GM10248 (cell line): Measurements from ENCODE around the gene PEX26.
"Not testable (repeated sequence)": the region's sequence is repeated elsewhere in the genome, so short reads cannot be mapped to it uniquely, and the experiment has no call there.

Source experiments
- CTCF ChIA-PET: fragments of 300-600 bp; sonication (Branson Sonifier 250); formaldehyde crosslinking; extraction: SDS; loops from one replicate; lab custom pipeline; 2021; ENCODE audit warnings: antibody characterized with exemption; lab: Yijun Ruan, JAX
- POLR2A ChIA-PET: fragments of 350-650 bp; sonication (Branson Sonifier 250); formaldehyde crosslinking; extraction: SDS; loops from one replicate; lab custom pipeline; 2020; ENCODE audit warnings: antibody characterized with exemption; lab: Yijun Ruan, JAX
- DNase-seq: peaks from one replicate; pipeline ENCODE4 v3.0.0; 2012; ENCODE audit errors: extremely low spot score
- CTCF ChIP-seq: IDR thresholded peaks from 2 replicates; pipeline ENCODE4 v1.5.1; 2012; ENCODE audit warnings: mild to moderate bottlenecking, low read depth; ENCODE audit errors: extremely low read depth, missing control alignments, control extremely low read depth

PEX26 gene

DNA sequence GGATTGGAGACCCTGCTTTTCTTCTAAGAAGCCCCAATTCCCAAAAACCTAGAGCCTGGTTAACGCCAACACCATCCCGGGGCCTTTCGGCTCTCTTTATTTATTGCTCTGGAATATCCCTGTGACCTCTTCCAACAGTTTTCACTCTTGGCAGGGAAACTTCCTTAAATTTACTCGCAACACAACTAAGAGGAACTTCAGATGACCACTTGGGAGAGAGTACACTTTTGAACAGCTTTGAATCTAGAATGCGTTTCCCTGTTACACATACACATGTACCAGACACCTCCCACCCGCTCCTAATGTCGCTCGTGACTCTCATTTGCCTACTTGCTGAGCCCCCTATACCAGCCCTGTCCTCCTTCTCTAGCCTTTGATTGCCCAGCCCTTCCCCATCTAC is 52.2 kb downstream of the PEX26 start:
- no peak for TF ChIP-seq CTCF
- ChIA-PET POLR2A (no interaction called here), CTCF (interaction anchor here (1.0 kb wide), 1 partner anchor 54 kb away, joined by 3 read pairs; no protein-coding TSS in a partner anchor)
- no peak for DNase-seq

DNA sequence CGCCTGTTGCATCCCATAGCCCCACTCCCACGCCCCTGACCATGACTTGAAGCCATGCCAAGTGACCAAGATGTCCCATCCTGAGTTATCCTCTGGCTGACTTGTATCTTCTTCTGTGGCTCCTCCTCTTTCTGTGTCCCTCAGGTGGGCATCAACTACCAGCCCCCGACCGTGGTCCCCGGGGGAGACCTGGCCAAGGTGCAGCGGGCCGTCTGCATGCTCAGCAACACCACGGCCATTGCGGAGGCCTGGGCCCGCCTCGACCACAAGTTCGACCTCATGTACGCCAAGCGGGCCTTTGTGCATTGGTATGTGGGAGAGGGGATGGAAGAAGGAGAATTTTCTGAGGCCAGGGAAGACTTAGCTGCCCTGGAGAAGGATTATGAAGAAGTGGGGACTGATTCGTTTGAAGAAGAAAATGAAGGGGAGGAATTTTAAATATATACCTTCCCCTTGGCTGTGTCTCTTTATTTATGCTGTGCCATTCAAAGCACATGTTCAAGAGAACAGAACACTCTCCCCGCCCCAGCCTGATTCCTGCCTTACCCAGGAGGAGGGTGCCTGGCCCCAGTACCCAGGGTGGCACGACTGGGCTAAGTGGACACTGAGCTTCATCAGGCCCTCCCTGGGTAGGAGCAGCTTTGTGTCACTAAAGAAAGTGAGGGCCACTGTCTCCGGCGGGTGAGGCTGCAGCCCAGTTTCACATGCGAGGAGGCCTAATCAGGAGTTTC is 53.1 kb downstream of the PEX26 start:
- no peak for TF ChIP-seq CTCF
- POLR2A ChIA-PET, result no interaction called here
- no peak for DNase-seq
- CTCF ChIA-PET, result interaction anchor here (0.8 to 1.0 kb wide), 2 partner anchors 19 to 54 kb away, joined by 3 read pairs; no protein-coding TSS in a partner anchor

DNA sequence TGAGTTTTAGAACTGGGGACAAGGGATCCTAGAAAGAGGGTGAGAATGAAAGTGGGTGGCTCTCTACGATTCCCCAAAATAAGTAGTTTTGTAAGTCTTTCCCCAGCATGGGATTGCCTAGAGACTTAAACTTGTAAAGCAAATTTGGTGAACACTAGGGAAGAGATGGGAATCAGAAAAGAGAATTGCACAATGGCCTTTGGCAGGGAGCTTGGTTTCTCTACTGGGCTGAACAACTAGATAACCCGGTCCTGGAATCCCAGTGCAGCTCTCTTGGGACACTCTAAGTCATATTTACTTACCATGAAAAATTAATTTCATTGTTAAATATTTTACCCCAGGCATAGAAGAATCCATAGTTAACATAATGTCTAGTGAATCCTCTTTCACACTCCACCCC is 55.7 kb downstream of the PEX26 start:
- CTCF ChIA-PET, result interaction anchor here (2.6 kb wide), 1 partner anchor 16 kb away, joined by 7 read pairs; the partner anchor contains the start of gene USP18
- POLR2A ChIA-PET, result no interaction called here
- no peak for DNase-seq
- TF ChIP-seq CTCF, result no peak

GRCh38 chr22:18136563-18137320 is 59.0 kb downstream of the PEX26 start:
- TF ChIP-seq CTCF, result no peak
- POLR2A ChIA-PET, result interaction anchor here (0.9 kb wide), 1 partner anchor 15 kb away, joined by 5 read pairs; no protein-coding TSS in a partner anchor
- CTCF ChIA-PET, result no interaction called here
- DNase-seq, result no peak

DNA sequence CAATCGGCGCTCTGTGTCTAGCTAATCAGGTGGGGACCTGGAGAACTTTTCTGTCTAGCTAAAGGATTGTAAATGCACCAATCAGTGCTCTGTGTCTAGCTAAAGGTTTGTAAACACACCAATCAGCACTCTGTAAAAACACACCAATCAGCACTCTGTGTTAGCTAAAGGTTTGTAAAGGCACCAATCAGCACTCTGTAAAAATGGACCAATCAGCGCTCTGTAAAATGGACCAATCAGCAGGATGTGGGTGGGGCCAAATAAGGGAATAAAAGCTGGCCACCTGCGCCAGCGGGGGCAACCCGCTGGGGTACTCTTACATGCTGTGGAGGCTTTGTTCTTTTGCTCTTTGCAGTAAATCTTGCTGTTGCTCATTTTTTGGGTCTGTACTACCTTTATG is 63.2 kb downstream of the PEX26 start:
- DNase-seq, result not testable (repeated sequence)
- POLR2A ChIA-PET, result interaction anchor here (0.7 kb wide), 1 partner anchor 12 kb away, joined by 4 read pairs; no protein-coding TSS in a partner anchor
- CTCF ChIA-PET, result interaction anchor here (1.1 to 2.0 kb wide), 4 partner anchors 12 to 152 kb away, joined by 3 to 6 read pairs (median 4); no protein-coding TSS in a partner anchor

- no peak for TF ChIP-seq CTCF
- ChIA-PET POLR2A (no interaction called here), CTCF (no interaction called here)
- no peak for DNase-seq
These were observed 66.3 kb downstream of the PEX26 start for GRCh38 chr22:18144105-18144504.
